Adrenal gland (tissue), 12 donors: ENCODE results near the gene ZBTB42. TPM values are rescaled to one million over a fixed set of nuclear protein-coding genes. Genes with fewer than 3 reads are reported as not detected.
A peak's percentile ranks its signal among the peaks of the same experiment; 100 is the strongest.

Experiments
- DNase-seq, 7 donors: peaks; one replicate each; pipeline ENCODE4 v3.0.0-alpha.2; 2019 to 2020
- H3K27ac ChIP-seq, 5 donors: fragments of 200-600 bp; sonication (generic) in 4 of 5; 1 replicate in 3 of 5; 2 replicates in 2 of 5; pipeline versions ENCODE4 v1.5.1 to v1.8.0; 2016 to 2020; ENCODE audit warnings: mild to moderate bottlenecking in 1 of 5
- H3K27me3 ChIP-seq: fragments of 200-600 bp; 2 replicates; pipeline ENCODE4 v1.8.0; 2021
- H3K36me3 ChIP-seq, 2 donors: fragments of 200-600 bp; replicated peaks in 1 of 2; 1 replicate in 1 of 2; 2 replicates in 1 of 2; pipeline versions ENCODE4 v1.5.1 to v1.8.0; 2018 to 2022
- H3K4me1 ChIP-seq, 2 donors: fragments of 200-600 bp; replicated peaks in 1 of 2; 1 replicate in 1 of 2; 2 replicates in 1 of 2; pipeline versions ENCODE4 v1.5.1 to v1.8.0; 2018 to 2021
- H3K4me3 ChIP-seq, 4 donors: fragments of 200-600 bp; sonication (generic) in 3 of 4; one replicate each; pipeline ENCODE4 v1.5.1; 2016 to 2018
- H3K9me3 ChIP-seq, 3 donors: fragments of 200-600 bp; sonication (generic) in 1 of 3; replicated peaks in 1 of 3; 1 replicate in 2 of 3; 2 replicates in 1 of 3; pipeline versions ENCODE4 v1.5.1 to v1.8.0; 2016 to 2021
- CTCF ChIP-seq, 6 experiments: fragments of 450-650 bp in 4 of 6; fragments of 200-600 bp in 2 of 6; sonication (generic) in 1 of 6; IDR thresholded peaks; 1 replicate in 5 of 6; 2 replicates in 1 of 6; pipeline versions ENCODE4 v1.5.1 to v1.8.0; 2016 to 2021; ENCODE audit warnings: antibody characterized with exemption in 6 of 6, mild to moderate bottlenecking in 2 of 6, moderate library complexity in 1 of 6
- POLR2A ChIP-seq, 2 donors: fragments of 450-650 bp; IDR thresholded peaks; one replicate each; pipeline ENCODE4 v1.6.1; 2017; ENCODE audit warnings: antibody characterized with exemption in 2 of 2, mild to moderate bottlenecking in 2 of 2, moderate library complexity in 1 of 2
- WGBS, 4 donors: extraction: QIAGEN DNeasy Blood & Tissue Kit in 2 of 4; methylation state at CpG; one replicate each; pipeline versions ENCODE4 v1.1.5 to v1.1.7; 2013 to 2017; 5-methylcytosine and 5-hydroxymethylcytosine counted together
- intact Hi-C, 2 donors: fragments of 100-400 bp; cut with DNase I; formaldehyde crosslinking; loops; one replicate each; pipeline versions ENCODE4 v1.14.1 to v1.15.0; 2022 to 2023
- polyA plus RNA-seq, 3 donors: library from polyadenylated mRNA; stranded (reverse); fragments of 200-250 nt in 2 of 3; fragments of 350-450 nt in 1 of 3; fragmentation: Illumina TruSeq in 1 of 3; extraction: RNeasy Lipid Tissue Mini Kit (QIAGEN cat#74804) in 1 of 3; gene quantifications; one replicate each; pipeline ENCODE4 v1.2.3, GENCODE V29; 2013 to 2014
- total RNA-seq, 9 donors: library from RNA; depleted of rRNA in 4 of 9; stranded (reverse); fragments of >200 nt in 4 of 9; fragments of 120-200 nt in 1 of 9; fragmentation: NEBNext Ultra II Directional in 1 of 9; extraction: Animal tissue kit (Norgen Biotek cat#: 25700) in 1 of 9; gene quantifications; one replicate each; pipeline versions ENCODE4 v1.1.0 to v1.2.4, GENCODE V29; 2013 to 2023
- donor health status: healthy with polysubstance abuse.
- donor health status: Bipolar disorder and iron deficiency.
- donor health status: DM: yes; HTN: yes; CAD: no.
- donor health status: DM: no; HTN: no; CAD: no.
- donor health status: DM: no; HTN: no; CAD: no.
- donor health status: DM: yes; HTN: yes; CAD: no.

The ZBTB42 gene
- total and polyA plus RNA-seq, 12 donors: 0.61 to 13.9 (median 5.4) TPM

GRCh38 chr14:104805941-104806624 lies 5.2 kb downstream of the ZBTB42 start:
- H3K9me3 ChIP-seq: no peaks in the 10 kb centered on the region
- H3K4me3 ChIP-seq: no peak overlapping the region
- H3K36me3 ChIP-seq: no peaks in the 10 kb centered on the region
- no peaks in the 10 kb centered on the region for H3K27me3 ChIP-seq
- TF ChIP-seq POLR2A (IDR thresholded peaks at IDR 0.05) (no peak), CTCF (IDR thresholded peaks at IDR 0.05) (no peak)
- H3K27ac ChIP-seq: no peak overlapping the region
- peaks cover 6 to 10% of the 10 kb centered on the region in 2 donors for H3K4me1 ChIP-seq
- intact Hi-C loops: no loop called here
- 87 to 94% (median 90%) methylated on average over 11 to 14 of the region's 14 CpGs for WGBS, 4 donors
- DNase-seq: peak in 1 of 7 donors; percentile 5

- H3K27me3 ChIP-seq: no peaks in the 10 kb centered on the region
- no peak for DNase-seq
- intact Hi-C loops: no loop called here
- no peaks in the 10 kb centered on the region for H3K36me3 ChIP-seq
- H3K9me3 ChIP-seq: no peaks in the 10 kb centered on the region
- WGBS, 4 donors: 84 to 87% (median 86%) methylated on average over 9 to 10 of the region's 10 CpGs
- TF ChIP-seq POLR2A (IDR thresholded peaks at IDR 0.05) (no peak), CTCF (IDR thresholded peaks at IDR 0.05) (no peak)
- no peak overlapping the region for H3K4me3 ChIP-seq
- peaks cover 0 to 2% of the 10 kb centered on the region in 2 donors for H3K4me1 ChIP-seq
- no peak overlapping the region for H3K27ac ChIP-seq
These were observed 5.9 kb downstream of the ZBTB42 start for GRCh38 chr14:104806625-104807465.

GRCh38 chr14:104808456-104808855 lies 7.6 kb downstream of the ZBTB42 start:
- no peak for DNase-seq
- H3K4me3 ChIP-seq: no peak overlapping the region

More at GRCh38 chr14:104808456-104808855, 7.6 kb downstream of the ZBTB42 start:
- Histone ChIP-seq H3K27me3 (no peaks in the 10 kb centered on the region), H3K4me1 (no peaks in the 10 kb centered on the region), H3K9me3 (no peaks in the 10 kb centered on the region), H3K36me3 (no peaks in the 10 kb centered on the region), H3K27ac (no peak overlapping the region)
- 68 to 82% (median 79%) methylated on average over 3 to 6 of the region's 6 CpGs for WGBS, 4 donors
- TF ChIP-seq POLR2A (IDR thresholded peaks at IDR 0.05) (no peak), CTCF (IDR thresholded peaks at IDR 0.05) (no peak)
- intact Hi-C loops: no loop called here
